UCSD-AML1 (cell line): ENCODE data around the gene CSRNP2.

Source experiments
- DNase-seq: peaks from one replicate; lab custom pipeline; 2025; ENCODE audit not compliant: unreplicated experiment; lab: John Stamatoyannopoulos, UW

The CSRNP2 gene, protein sequence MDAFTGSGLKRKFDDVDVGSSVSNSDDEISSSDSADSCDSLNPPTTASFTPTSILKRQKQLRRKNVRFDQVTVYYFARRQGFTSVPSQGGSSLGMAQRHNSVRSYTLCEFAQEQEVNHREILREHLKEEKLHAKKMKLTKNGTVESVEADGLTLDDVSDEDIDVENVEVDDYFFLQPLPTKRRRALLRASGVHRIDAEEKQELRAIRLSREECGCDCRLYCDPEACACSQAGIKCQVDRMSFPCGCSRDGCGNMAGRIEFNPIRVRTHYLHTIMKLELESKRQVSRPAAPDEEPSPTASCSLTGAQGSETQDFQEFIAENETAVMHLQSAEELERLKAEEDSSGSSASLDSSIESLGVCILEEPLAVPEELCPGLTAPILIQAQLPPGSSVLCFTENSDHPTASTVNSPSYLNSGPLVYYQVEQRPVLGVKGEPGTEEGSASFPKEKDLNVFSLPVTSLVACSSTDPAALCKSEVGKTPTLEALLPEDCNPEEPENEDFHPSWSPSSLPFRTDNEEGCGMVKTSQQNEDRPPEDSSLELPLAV

DNA sequence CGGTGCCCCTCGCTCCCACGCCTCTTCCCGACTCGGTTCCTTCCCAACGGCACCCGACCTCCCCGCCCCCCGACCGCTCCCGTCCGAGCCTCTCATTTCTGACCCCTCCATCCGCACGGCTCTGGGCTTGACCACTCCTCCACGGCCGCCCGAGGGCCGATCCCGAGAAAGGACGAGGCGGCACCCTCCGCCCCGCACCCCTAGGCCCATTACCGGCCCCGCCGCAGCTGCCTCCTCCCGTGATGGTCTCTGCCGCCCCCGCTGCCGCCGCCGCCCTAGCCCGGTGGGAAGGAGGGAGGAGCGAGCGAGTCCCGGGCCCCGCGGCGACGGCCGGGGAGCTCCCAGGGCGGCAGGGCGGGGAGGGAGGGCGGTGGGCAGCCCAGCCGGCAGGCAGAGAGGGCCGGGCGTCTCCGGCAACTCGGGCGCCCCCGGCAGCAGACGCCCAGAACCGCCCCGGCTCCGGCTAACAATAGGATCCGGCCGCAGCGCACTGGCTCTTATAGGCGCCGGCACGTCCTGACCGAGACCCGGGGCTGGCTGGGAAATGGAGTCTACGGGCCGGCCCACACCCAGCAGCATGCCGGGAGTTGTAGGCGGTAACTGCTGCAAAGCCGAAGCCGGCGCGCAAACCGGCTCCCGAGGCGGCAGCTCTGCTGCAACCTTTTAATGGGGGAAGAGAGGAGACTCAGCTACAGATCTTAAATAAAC, at the start of gene CSRNP2:
Gene CSRNP2 (minus strand): TSS at position 471 of the 708 bp plus-strand sequence. CDS start 7,035 bp downstream, outside the sequence.
- DNase-seq, result peak; percentile 95

DNA sequence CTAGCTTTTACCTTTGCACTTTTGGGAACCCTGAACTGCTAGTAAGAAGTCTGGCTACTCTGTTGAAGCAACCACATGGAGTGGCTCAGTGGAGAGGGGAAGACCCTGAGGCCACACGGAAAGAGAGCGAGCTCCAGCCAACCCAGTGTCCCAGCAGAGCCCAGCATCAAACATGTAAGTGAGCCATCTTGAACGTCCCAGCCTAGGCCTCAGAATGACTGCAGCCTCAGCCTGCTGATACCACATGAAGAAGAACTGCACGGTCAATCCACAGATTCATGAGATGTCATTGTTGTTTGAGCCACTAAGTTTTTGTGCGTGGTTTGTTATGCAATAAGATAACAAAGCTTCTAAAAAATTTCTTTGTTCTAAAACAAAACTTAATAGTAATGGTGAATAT, 49.3 kb upstream of the CSRNP2 start:
- no peak for DNase-seq

DNA sequence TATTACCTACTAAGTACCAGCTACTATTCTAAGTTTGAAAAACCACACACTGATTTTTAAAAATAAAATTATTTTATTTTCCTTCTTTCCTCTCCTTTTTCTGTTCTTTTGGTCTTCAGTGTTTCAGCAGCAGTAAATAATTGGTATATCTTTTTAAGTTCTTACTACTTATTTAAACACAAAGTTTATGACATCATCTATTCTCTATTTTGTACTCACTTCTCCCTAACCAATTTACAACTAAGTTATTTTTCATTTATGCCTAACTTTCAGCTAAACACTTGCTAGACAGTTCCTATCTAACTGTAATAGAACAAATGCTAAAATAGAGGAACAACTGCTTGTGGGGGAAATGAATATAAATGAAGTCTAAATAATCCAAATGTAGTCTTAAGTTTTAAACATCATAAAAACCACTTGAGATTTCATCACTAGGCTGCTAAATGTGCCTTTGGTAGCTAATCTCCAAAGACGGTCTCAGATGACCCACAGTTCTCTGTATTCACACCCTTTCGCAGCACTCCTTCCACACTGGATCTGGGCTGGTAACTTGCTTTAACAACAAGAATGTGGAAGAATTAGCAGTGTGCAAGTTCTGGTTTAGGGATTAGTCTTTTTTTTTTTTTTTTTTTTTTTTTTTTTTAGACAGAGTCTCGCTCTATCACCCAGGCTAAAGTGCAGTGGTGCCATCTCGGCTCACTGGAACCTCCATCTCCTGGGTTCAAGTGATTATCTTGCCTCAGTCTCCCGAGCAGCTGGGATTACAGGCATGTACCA, 48.5 kb upstream of the CSRNP2 start:
- DNase-seq, result no peak

DNA sequence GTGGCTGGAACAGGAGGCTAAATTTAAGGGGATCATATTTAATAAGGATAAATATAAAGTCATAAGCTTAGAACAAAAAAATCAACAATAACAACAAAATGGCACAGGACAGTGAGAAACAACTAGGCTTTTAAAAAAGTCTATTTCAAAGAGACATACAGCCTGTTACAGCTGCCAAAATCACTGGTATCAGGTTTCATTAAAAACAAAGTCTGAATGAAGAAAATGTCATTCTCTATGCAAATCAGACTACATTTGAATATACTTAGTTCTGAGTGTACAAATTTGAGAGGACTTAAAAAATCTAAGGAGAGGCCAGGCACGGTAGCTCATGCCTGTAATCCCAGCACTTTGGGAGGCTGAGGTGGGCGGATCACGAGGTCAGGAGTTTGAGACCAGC, 45.5 kb upstream of the CSRNP2 start:
- no peak for DNase-seq

DNA sequence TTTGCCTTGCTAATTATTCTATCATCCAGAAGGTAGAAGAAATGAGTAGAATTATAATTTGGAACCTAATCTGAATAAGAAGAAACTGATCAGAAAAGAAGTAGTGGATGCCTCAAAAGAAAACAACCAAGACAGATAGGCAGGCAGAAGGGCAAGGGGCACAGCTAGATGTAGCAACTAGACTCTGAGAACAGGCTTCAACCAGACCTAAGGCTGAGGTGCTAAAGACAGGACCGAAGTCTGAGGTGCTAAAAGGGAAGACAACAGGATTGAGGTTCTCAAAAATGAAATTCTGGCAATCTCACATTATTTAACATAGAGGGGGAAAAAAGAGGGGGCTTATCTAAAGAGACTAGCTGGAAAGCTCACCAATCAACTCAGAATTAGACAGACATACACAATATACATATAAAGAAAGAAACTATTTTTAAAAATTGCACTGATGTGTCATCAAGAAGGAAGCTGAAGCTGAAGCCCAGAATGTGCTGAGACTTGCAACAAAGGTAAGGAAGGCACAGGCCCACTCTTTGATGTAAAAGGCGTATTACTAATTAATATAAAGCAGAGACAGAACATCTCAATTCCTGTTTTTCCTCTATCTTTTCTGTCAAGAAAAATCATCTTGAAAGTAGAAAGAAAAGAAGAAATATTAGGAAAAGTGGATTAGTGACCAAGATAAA, 43.8 kb upstream of the CSRNP2 start:
- DNase-seq, result no peak

DNA sequence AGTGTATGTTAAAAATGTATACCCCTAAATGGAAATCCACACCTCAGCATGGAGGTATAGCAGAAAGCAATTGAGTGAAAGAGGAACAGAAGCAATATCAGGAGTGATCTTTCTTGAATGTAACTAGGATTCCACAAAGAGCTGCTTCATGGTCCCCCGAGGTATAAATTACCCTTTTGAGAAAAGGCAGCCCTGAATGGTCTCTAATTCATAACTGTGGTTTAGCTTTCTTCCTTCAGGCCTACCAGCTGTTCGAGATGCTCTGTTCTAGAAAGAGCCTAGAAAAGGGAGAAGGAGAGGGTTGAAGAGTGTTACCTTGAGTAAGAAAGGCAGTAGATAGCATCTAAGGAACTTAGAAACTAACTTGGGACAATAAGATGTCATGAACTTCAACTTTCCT, 42.9 kb upstream of the CSRNP2 start:
- DNase-seq, result no peak

DNA sequence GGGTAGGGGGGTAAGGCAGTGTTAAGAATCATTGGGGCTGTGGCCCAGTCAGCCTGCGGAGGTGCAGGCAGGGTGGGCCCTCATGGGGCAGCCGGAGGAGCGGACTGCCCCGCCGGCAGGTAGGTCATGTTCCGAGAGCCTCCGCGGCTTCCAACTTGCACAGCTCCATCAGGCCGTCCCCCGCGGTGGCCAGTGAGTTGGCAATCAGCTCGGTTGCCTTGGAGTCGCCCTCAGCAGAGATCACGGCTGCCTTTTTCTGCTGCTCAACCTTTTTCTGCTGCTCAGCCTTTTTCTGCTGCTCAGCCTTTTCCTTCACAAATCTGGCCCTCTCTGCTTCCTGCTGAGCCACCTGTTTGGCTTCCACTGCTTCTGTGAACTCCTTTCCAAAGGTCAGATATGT, 41.1 kb upstream of the CSRNP2 start:
- no peak for DNase-seq

DNA sequence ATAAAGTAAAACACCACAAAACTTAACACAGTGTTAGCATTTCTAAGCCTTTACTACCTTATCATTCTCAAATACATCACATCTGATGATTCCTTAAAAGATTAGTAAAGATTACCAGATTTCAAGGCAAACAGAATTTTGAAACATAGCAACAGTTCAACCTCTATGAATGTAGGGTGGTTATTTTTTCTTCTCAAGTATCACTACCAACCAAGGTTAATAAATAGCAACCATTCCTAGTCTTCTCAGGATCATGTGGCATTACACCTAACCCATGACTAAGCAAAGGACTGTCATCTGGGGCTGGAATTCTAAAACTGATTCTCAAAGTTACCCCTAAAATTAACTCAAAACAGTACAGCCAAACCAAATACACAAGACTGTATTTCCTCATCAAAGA, 39.4 kb upstream of the CSRNP2 start:
- no peak for DNase-seq

DNA sequence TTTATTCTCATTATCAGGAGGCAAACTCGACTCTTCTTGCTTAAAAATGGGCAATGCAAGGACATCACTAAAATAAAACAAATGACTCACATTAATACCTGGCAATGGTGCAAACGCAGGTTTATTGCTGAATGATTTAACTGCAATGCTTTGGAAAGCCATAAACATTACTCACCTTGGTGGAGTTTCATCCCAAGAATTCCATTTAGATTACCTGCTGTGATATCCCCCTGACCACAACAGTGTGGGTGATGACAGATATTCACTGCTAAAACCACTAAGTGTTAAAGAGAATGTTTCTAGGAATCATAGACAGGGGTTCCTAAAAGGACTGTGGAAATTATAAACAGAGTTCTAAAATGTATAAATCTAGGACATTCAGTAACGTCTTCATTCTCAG, 35.3 kb upstream of the CSRNP2 start:
- DNase-seq, result no peak

DNA sequence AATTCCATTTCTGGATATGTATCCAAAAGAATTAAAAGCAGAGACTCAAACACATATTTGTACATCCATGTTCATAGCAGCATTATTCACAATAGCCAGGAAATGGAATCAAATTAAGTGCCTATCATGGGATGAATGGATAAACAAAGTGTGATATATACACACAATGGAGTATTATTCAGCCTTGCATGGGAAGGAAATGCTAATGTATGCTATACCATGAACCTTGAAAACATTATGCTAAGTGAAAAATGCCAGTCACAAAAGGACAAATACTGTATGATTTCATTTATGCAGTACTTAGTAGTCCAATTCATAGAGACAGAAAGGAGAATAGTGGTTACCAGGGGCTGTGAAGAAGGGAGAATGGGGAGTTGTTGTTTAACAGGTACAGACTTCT, 32.1 kb upstream of the CSRNP2 start:
- DNase-seq, result no peak

DNA sequence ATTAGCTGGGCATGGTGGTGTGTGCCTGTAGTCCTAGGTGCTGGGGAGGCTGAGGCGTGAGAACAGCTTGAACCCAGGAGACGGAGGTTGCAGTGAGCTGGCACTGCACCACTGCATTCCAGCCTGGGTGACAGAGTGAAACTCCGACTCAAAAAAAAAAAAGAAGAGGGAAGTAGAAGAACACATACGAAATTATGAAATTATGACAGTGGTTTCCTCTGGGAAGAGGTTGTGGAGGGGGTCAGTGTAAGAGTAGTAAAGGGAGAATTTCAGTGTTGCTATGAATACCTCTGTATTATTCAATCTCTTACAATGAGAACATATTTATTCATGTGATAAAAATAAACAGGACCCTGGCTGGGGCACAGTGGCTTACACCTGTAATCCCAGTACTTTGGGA, 24.7 kb upstream of the CSRNP2 start:
- no peak for DNase-seq

DNA sequence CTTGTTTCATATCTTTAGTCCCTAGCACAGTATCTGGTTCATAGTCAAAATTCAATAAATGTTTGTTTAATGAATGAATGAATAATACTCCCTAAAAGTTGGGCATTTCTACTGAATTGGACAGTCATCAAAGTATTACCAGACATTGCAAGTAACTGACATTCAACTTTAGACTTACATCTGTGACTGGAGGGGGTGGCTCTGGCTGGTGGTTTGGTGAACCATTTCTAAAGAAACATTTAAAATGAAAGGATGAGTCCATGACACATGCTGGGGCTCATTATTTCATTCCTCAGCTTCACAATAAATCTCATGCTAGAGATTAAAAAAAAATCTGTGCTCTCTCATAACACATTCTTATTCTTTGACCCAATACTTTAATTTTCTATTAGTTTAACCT, 20.6 kb upstream of the CSRNP2 start:
- no peak for DNase-seq

DNA sequence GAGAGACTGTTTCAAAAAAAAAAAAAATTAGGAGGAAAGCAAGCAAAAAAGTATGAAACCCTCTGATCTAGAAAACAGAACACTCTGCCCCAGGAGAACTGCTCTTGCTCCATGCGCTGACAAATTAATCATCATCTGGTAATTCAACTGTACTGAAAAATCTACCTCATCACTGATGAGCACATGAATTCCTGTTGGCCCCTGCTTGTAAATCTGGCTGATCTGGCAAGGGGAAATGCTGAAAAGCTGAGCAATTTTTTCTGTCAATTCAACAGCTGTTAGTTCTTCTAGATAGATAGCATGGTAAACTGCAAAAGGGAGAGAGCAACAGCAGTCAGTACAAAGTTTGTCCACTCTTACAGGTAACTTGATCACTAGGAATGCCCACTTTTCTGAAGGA, 15.2 kb upstream of the CSRNP2 start:
- no peak for DNase-seq

DNA sequence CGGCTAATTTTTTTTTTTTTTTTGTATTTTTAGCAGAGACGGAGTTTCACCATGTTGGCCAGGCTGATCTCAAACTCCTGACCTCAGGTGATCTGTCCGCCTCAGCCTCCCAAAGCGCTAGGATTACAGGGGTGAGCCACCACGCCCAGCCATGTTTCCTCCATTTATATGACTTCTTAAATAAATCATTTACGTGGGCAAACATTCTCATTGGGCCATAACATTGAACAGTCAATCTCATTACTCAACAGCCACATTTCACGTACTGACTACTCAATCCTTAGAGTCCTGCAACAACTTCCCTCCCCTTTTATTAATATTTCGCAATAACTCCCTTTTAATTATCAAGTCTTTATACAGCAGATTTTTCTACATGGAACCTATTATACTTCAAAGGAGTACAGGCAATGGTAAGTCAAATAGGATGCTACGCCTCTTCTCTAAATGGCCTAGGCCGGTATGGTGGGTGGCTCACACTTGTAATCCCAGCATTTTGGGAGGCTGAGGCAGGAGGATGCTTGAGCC, 7.4 kb upstream of the CSRNP2 start:
- no peak for DNase-seq

DNA sequence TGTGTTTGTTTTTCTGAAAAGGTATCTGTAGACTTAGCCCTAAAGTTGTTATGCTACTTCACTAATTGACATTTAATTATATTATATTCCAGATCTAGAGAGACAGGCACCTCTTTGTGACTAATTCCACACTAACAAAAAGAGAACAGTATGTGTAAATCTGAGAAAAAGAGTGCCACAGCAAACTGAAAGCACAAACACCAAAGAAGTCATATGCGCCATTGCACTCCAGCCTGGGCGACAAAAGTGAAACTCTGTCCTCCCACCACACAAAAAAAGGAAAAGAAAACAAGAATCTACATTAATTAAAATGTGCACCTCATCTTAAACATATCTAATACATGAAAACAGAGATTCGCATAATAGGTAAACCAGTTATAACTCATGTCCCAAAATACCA, 4.4 kb upstream of the CSRNP2 start:
- no peak for DNase-seq

DNA sequence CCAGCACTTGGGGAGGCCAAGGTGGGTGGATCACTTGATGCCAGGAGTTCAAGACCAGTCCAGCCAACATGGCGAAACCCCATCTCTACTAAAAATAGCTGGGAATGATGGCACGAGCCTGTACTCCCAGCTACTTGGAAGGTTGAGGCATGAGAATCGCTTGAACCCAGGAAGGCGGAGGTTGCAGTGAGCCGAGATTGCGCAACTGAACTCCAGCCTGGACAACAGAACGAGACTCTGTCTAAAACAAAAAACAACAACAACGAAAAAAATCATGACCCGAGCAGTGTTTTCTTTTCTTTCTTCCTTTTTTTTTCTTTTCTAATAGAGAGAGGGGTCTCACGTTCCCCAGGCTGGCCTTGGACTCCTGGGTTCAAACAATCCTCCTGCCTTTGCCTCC, 3.5 kb upstream of the CSRNP2 start:
- DNase-seq, result no peak

DNA sequence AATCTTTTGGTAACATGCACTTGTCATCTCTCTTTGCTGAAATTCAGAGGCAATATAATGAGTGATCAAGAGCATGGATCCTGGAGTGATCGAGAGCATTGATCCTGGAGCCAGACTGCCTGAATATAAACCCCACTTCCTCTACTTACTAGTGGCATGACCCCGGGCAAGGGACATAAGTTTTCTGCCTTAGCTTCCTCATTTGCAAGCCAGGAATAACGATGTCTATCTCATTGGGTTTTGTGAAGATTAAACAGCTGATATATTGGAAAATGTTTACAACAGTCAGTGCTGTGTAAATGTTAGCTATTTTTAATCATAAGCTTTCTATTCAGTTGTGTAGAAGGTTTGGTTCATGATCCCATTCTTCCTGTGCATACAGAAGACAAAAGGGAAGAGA, 2.4 kb upstream of the CSRNP2 start:
- DNase-seq, result no peak

DNA sequence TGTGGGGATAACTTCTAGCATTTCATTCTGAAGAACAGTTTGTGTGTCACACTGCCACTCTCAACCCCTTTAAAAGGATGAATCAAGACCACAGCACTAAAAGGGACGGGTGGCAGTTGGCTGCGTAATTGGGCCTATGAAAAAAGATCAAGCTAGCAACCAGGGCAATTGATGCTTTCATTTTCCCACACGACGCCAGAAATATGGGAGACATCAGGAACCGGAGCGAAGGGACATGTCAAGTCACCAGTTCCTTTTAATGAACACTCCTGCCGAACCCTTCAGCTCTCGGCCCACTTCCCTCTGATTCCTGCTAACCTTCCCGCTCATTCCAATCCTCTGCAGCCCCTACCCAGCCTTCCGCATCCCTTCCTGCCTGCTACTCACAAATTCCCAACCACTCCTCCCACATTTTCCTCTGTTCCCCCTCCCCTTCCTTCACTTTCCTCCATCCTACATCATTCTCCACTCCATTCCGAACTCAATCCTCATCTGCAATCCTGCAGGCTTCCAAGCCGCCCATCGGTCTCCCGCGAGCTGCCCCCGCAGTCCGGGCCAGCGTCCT, 753 bp downstream of the CSRNP2 start:
- DNase-seq, result peak; percentile 39

DNA sequence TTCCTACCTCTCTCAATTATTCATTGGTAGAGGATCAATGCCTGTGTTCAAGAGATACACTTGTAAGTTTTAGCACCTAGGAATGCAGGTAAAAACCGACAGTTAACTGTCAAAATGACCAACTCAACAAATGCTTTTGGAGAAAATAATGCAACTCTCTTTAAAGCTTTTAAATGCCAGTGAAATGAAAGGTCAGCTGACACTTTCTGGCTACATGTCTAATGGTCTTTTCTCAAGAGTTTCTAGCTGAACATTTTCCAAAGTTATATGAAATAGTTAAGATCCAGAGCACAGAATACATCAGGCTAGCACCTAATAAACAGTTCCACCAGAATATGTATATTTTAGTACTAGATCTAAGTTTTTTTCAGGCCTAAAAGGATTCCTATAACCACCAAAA, 2.0 kb downstream of the CSRNP2 start:
- no peak for DNase-seq

DNA sequence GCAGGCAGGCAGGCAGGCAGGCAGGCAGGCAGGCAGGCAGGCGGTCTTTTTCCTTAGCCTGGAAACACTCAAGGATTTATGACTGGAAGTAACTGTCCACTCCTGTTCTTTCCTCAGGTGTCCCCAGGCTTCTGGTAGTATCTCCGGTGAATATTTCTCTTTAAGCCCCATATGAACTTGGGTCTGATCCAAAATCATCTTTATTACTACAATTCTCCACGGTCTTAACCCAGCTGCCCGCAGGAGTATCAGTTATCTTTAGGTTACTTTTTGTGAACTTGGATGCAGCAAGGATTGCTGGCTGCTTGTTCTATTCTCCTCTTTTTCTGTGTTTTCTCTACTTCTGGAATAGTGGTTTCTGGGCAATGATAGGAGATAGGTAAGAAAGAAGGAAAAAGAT, 3.3 kb downstream of the CSRNP2 start:
- DNase-seq, result no peak
